ENCODE data around the gene SLC25A13.

Gene SLC25A13

GRCh38 chr7:96322847-96323461 lies 1.1 kb upstream of the SLC25A13 start:
- DNase-seq (ENCODE audit: low read depth), result no peak

DNA sequence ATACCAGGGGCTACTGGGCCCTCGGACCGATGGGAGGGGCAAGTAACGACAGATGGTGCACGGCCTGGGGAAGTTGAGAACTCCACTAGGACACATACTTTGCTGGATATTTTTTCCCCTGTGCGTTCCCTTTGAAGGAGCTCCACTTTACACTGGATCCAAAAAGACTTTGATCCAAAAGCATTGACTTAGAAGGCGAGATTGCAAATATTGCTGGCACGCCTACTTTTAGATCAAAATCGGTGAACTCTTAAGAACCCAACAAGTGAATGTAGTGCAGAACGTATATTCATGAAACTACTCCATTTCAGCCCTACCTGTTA lies 436 bp upstream of the SLC25A13 start:
- DNase-seq (ENCODE audit: low read depth), result no peak

GRCh38 chr7:96321031-96321657 lies 754 bp downstream of the SLC25A13 start:
- no peak for DNase-seq (ENCODE audit: low read depth)

GRCh38 chr7:96320442-96320841 lies 1.5 kb downstream of the SLC25A13 start:
- no peak for DNase-seq (ENCODE audit: low read depth)

DNA sequence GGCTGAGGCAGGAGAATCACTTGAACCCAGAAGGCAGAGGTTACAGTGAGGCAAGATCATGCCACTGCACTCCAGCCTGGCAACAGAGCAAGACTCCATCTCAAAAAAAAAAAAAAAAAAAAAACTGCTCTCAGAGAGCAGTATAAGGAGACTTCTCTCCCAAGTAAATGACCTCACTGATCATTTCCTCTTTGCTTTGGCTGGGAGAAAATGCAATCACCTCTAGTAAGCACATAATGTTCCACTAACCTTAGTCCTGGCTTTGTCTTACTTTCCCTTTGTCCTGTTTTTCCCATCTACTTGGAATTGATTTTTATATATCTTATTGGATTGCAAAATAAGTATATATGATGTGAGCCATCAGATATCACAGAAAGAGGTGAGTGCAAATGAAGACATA lies 2.5 kb downstream of the SLC25A13 start:
- DNase-seq (ENCODE audit: low read depth), result no peak

DNA sequence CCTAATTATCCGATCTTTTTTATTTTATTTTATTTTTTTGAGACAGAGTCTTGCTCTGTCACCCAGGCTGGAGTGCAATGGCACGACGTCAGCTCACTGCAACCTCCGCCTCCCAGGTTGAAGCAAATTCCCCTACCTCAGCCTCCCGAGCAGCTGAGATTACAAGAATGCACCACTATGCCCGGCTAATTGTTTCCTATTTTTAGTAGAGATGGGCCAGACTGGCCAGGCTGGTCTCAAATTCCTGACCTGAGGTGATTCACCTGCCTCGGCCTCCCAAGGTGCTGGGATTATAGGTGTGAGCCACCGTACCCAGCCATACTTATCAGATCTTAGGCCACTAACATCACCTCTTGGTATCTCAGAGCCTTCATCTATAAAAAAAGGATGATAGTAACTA lies 4.9 kb downstream of the SLC25A13 start:
- no peak for DNase-seq (ENCODE audit: low read depth)

GRCh38 chr7:96315125-96315512 lies 6.8 kb downstream of the SLC25A13 start:
- no peak for DNase-seq (ENCODE audit: low read depth)

DNA sequence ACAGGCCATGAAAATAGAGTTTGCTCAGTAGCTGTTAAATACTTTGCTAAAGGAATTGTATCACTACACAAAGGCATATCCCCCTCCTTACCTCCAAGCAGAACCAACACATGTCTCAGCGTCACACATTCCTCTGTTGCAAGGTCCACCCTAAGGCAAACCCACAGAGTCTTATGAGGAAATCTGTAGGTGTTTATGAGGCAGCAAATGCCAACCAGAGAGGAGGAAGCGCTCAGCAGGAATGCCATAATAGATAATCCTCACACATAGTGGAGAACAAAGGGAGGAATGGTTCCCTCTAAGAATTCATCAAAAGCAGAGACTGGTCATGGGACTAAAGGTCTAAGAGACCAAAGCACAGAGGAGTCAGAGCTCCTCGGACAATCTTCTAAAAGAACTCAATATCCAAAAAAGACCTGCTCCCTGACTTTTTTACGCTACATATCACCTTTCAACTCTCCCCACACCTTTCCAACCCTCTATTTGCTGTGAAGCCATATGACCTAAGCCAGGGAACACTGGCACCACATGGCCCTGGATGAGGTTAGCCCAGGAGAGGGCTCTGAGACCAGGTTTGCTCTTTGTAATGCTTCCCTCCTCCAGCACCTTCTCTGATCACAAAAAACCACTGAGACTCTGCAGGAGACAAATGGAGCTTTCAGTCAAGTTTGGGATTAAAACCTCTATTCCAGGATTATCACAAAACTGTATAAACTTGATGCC lies 7.3 kb downstream of the SLC25A13 start:
- no peak for DNase-seq (ENCODE audit: low read depth)

- DNase-seq (ENCODE audit: low read depth), result no peak
These were observed 8.0 kb downstream of the SLC25A13 start for GRCh38 chr7:96313940-96314339.

DNA sequence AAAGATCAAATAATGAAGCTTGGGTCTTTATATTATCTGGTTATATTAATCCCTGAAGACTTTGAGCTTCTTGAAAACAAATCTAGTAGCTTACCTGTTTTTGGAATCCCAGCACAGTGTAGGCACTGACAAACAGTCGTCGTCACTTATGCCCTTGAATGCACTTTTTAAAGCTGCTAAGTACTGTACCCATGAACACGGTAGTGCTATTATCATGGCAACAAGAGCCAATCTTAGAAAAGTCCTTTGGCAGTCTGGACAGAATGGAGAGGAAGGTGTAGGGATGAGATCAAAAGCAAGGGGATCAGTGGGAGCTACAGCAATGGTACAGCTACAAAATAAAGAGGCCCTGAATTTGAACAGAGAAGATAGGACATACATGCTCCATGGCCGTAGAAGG lies 9.4 kb downstream of the SLC25A13 start:
- DNase-seq (ENCODE audit: low read depth), result no peak

GRCh38 chr7:96311967-96312366 lies 9.9 kb downstream of the SLC25A13 start:
- no peak for DNase-seq (ENCODE audit: low read depth)

- no peak for DNase-seq (ENCODE audit: low read depth)
These were observed 11.8 kb downstream of the SLC25A13 start for GRCh38 chr7:96310110-96310509.

- no peak for DNase-seq (ENCODE audit: low read depth)
These were observed 13.0 kb downstream of the SLC25A13 start for GRCh38 chr7:96308950-96309263.

GRCh38 chr7:96308253-96308949 lies 13.5 kb downstream of the SLC25A13 start:
- DNase-seq (ENCODE audit: low read depth), result no peak

GRCh38 chr7:96306385-96307125 lies 15.3 kb downstream of the SLC25A13 start:
- DNase-seq (ENCODE audit: low read depth), result no peak

- DNase-seq (ENCODE audit: low read depth), result no peak
These were observed 16.0 kb downstream of the SLC25A13 start for GRCh38 chr7:96305915-96306314.

DNA sequence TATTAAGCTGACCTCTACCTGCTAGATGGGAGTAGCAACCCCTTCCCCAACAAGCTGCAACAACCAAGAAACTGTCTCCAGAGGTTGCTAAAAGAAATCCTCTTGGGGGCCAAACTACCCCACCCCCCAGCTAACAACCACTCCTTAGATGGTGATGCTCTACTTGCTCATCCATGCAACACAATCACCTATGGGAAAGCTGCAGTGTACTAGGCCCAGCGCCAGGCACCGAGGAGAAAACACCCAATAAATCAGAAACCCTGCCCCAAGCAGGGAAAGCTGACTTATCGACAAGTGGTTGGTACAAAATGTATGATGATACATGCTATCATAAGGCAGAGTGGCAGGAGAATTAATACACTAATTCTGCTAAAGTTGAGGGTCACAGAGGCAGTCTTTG lies 17.3 kb downstream of the SLC25A13 start:
- DNase-seq (ENCODE audit: low read depth), result no peak

GRCh38 chr7:96303686-96304443 lies 18.0 kb downstream of the SLC25A13 start:
- no peak for DNase-seq (ENCODE audit: low read depth)

- no peak for DNase-seq (ENCODE audit: low read depth)
These were observed 18.7 kb downstream of the SLC25A13 start for GRCh38 chr7:96303105-96303685.

GRCh38 chr7:96300986-96301385 lies 20.9 kb downstream of the SLC25A13 start:
- DNase-seq (ENCODE audit: low read depth), result no peak

GRCh38 chr7:96300502-96300901 lies 21.4 kb downstream of the SLC25A13 start:
- no peak for DNase-seq (ENCODE audit: low read depth)
